ENCODE measurements around the gene ZNF888.

Gene ZNF888

GRCh38 chr19:52922841-52923777, at the start of gene ZNF888:
TSS of gene ZNF888 (minus strand) at chr19:52923428. CDS start at chr19:52917873, 5,555 bp downstream.
- Histone ChIP-seq H3K36me3 (ENCODE audit: control insufficient read depth, insufficient read depth, low read length) (peaks cover 2% of the 10 kb centered on the region), H3K4me1 (ENCODE audit: control insufficient read depth, insufficient read depth, low read length) (peaks cover 2% of the 10 kb centered on the region), H3K9ac (ENCODE audit: low read depth, low read length) (peak within 1 kb of the TSS; percentile 74), H3K27me3 (ENCODE audit: control insufficient read depth, insufficient read depth, low read length) (no peaks in the 10 kb centered on the region), H3K9me3 (ENCODE audit: control insufficient read depth, insufficient read depth, low read length) (no peaks in the 10 kb centered on the region), H3K4me3 (ENCODE audit: low read depth, low read length) (peak within 1 kb of the TSS; percentile 94)

GRCh38 chr19:52967772-52968171, 44.5 kb upstream of the ZNF888 start:
- no peaks in the 10 kb centered on the region for H3K27me3 ChIP-seq (ENCODE audit: control insufficient read depth, insufficient read depth, low read length)
- no peak overlapping the region for H3K9ac ChIP-seq (ENCODE audit: low read depth, low read length)
- no peaks in the 10 kb centered on the region for H3K9me3 ChIP-seq (ENCODE audit: control insufficient read depth, insufficient read depth, low read length)
- no peak overlapping the region for H3K4me3 ChIP-seq (ENCODE audit: low read depth, low read length)
- peaks cover 8% of the 10 kb centered on the region for H3K4me1 ChIP-seq (ENCODE audit: control insufficient read depth, insufficient read depth, low read length)
- H3K36me3 ChIP-seq (ENCODE audit: control insufficient read depth, insufficient read depth, low read length) = no peaks in the 10 kb centered on the region

GRCh38 chr19:52963247-52963618, 40.0 kb upstream of the ZNF888 start:
- no peaks in the 10 kb centered on the region for H3K27me3 ChIP-seq (ENCODE audit: control insufficient read depth, insufficient read depth, low read length)
- H3K4me1 ChIP-seq (ENCODE audit: control insufficient read depth, insufficient read depth, low read length) = peaks cover 8% of the 10 kb centered on the region
- peak overlapping the region; percentile 91 for H3K4me3 ChIP-seq (ENCODE audit: low read depth, low read length)
- H3K9ac ChIP-seq (ENCODE audit: low read depth, low read length) = peak overlapping the region; percentile 68
- no peaks in the 10 kb centered on the region for H3K9me3 ChIP-seq (ENCODE audit: control insufficient read depth, insufficient read depth, low read length)
- H3K36me3 ChIP-seq (ENCODE audit: control insufficient read depth, insufficient read depth, low read length) = no peaks in the 10 kb centered on the region

GRCh38 chr19:52962394-52963246, 39.4 kb upstream of the ZNF888 start, which contains the start of gene ZNF816:
TSS of gene ZNF816 (minus strand) at chr19:52962881. CDS start at chr19:52956089, 6,792 bp downstream.
- Histone ChIP-seq H3K4me1 (ENCODE audit: control insufficient read depth, insufficient read depth, low read length) (peaks cover 8% of the 10 kb centered on the region), H3K4me3 (ENCODE audit: low read depth, low read length) (peak within 1 kb of the TSS; percentile 91), H3K9ac (ENCODE audit: low read depth, low read length) (peak within 1 kb of the TSS; percentile 85), H3K27me3 (ENCODE audit: control insufficient read depth, insufficient read depth, low read length) (no peaks in the 10 kb centered on the region), H3K9me3 (ENCODE audit: control insufficient read depth, insufficient read depth, low read length) (no peaks in the 10 kb centered on the region), H3K36me3 (ENCODE audit: control insufficient read depth, insufficient read depth, low read length) (peaks cover 2% of the 10 kb centered on the region)

GRCh38 chr19:52961981-52962380, 38.8 kb upstream of the ZNF888 start:
- no peaks in the 10 kb centered on the region for H3K9me3 ChIP-seq (ENCODE audit: control insufficient read depth, insufficient read depth, low read length)
- peak overlapping the region; percentile 75 for H3K4me3 ChIP-seq (ENCODE audit: low read depth, low read length)
- peaks cover 3% of the 10 kb centered on the region for H3K36me3 ChIP-seq (ENCODE audit: control insufficient read depth, insufficient read depth, low read length)
- H3K27me3 ChIP-seq (ENCODE audit: control insufficient read depth, insufficient read depth, low read length) = no peaks in the 10 kb centered on the region
- peaks cover 8% of the 10 kb centered on the region for H3K4me1 ChIP-seq (ENCODE audit: control insufficient read depth, insufficient read depth, low read length)
- peak overlapping the region; percentile 85 for H3K9ac ChIP-seq (ENCODE audit: low read depth, low read length)

- Histone ChIP-seq H3K9ac (ENCODE audit: low read depth, low read length) (no peak overlapping the region), H3K4me3 (ENCODE audit: low read depth, low read length) (no peak overlapping the region), H3K36me3 (ENCODE audit: control insufficient read depth, insufficient read depth, low read length) (peaks cover 11% of the 10 kb centered on the region), H3K27me3 (ENCODE audit: control insufficient read depth, insufficient read depth, low read length) (no peaks in the 10 kb centered on the region), H3K9me3 (ENCODE audit: control insufficient read depth, insufficient read depth, low read length) (no peaks in the 10 kb centered on the region), H3K4me1 (ENCODE audit: control insufficient read depth, insufficient read depth, low read length) (peaks cover 8% of the 10 kb centered on the region)
Measured at GRCh38 chr19:52959613-52960295, 36.5 kb upstream of the ZNF888 start.

- no peak overlapping the region for H3K4me3 ChIP-seq (ENCODE audit: low read depth, low read length)
- no peaks in the 10 kb centered on the region for H3K27me3 ChIP-seq (ENCODE audit: control insufficient read depth, insufficient read depth, low read length)
- no peaks in the 10 kb centered on the region for H3K4me1 ChIP-seq (ENCODE audit: control insufficient read depth, insufficient read depth, low read length)
- H3K9me3 ChIP-seq (ENCODE audit: control insufficient read depth, insufficient read depth, low read length) = no peaks in the 10 kb centered on the region
- peaks cover 14% of the 10 kb centered on the region for H3K36me3 ChIP-seq (ENCODE audit: control insufficient read depth, insufficient read depth, low read length)
- H3K9ac ChIP-seq (ENCODE audit: low read depth, low read length) = no peak overlapping the region
Measured at GRCh38 chr19:52957591-52957990, 34.4 kb upstream of the ZNF888 start.

GRCh38 chr19:52956917-52957316, 33.7 kb upstream of the ZNF888 start:
- Histone ChIP-seq H3K36me3 (ENCODE audit: control insufficient read depth, insufficient read depth, low read length) (peaks cover 20% of the 10 kb centered on the region), H3K27me3 (ENCODE audit: control insufficient read depth, insufficient read depth, low read length) (no peaks in the 10 kb centered on the region), H3K9me3 (ENCODE audit: control insufficient read depth, insufficient read depth, low read length) (no peaks in the 10 kb centered on the region), H3K4me3 (ENCODE audit: low read depth, low read length) (no peak overlapping the region), H3K9ac (ENCODE audit: low read depth, low read length) (no peak overlapping the region), H3K4me1 (ENCODE audit: control insufficient read depth, insufficient read depth, low read length) (no peaks in the 10 kb centered on the region)

- H3K9ac ChIP-seq (ENCODE audit: low read depth, low read length) = no peak overlapping the region
- H3K27me3 ChIP-seq (ENCODE audit: control insufficient read depth, insufficient read depth, low read length) = no peaks in the 10 kb centered on the region
- no peaks in the 10 kb centered on the region for H3K9me3 ChIP-seq (ENCODE audit: control insufficient read depth, insufficient read depth, low read length)
- no peaks in the 10 kb centered on the region for H3K4me1 ChIP-seq (ENCODE audit: control insufficient read depth, insufficient read depth, low read length)
- peaks cover 18% of the 10 kb centered on the region for H3K36me3 ChIP-seq (ENCODE audit: control insufficient read depth, insufficient read depth, low read length)
- H3K4me3 ChIP-seq (ENCODE audit: low read depth, low read length) = no peak overlapping the region
Measured at GRCh38 chr19:52949422-52949821, 26.2 kb upstream of the ZNF888 start.

- no peak overlapping the region for H3K4me3 ChIP-seq (ENCODE audit: low read depth, low read length)
- no peaks in the 10 kb centered on the region for H3K27me3 ChIP-seq (ENCODE audit: control insufficient read depth, insufficient read depth, low read length)
- H3K36me3 ChIP-seq (ENCODE audit: control insufficient read depth, insufficient read depth, low read length) = peaks cover 17% of the 10 kb centered on the region
- H3K9ac ChIP-seq (ENCODE audit: low read depth, low read length) = no peak overlapping the region
- H3K4me1 ChIP-seq (ENCODE audit: control insufficient read depth, insufficient read depth, low read length) = no peaks in the 10 kb centered on the region
- H3K9me3 ChIP-seq (ENCODE audit: control insufficient read depth, insufficient read depth, low read length) = no peaks in the 10 kb centered on the region
Measured at GRCh38 chr19:52948025-52948770, 25.0 kb upstream of the ZNF888 start.
